HEK293 (cell line): ENCODE measurements around the gene AFAP1L2.

Source experiments
- CTCF ChIA-PET: fragments of 350-600 bp; formaldehyde crosslinking; extraction: SDS; loops from one replicate; lab custom pipeline; 2021; ENCODE audit warnings: antibody characterized with exemption; lab: Yijun Ruan, JAX
- POLR2A ChIA-PET: fragments of 300-600 bp; formaldehyde crosslinking; extraction: SDS; loops from one replicate; lab custom pipeline; 2020; ENCODE audit warnings: antibody characterized with exemption, inconsistent platforms; lab: Yijun Ruan, JAX
- H3K27ac ChIP-seq: fragments of 200-500 bp; sonication (Bioruptor generic); 2 replicates; pipeline ENCODE4 v1.5.1; 2014; ENCODE audit warnings: low read depth, low read length, control low read depth, inconsistent platforms; ENCODE audit errors: extremely low read depth
- H3K36me3 ChIP-seq, 2 experiments: fragments of 200-500 bp in 1 of 2; sonication (Bioruptor generic) in 1 of 2; 1 replicate in 1 of 2; 2 replicates in 1 of 2; pipeline ENCODE4 v1.5.1; 2014 to 2017; ENCODE audit warnings: inconsistent platforms in 2 of 2, low read length in 2 of 2; ENCODE audit not compliant: control insufficient read depth in 2 of 2, insufficient read depth in 1 of 2
- H3K4me1 ChIP-seq: fragments of 200-500 bp; sonication (Bioruptor generic); 2 replicates; pipeline ENCODE4 v1.5.1; 2014; ENCODE audit warnings: mild to moderate bottlenecking, low read length, inconsistent platforms; ENCODE audit not compliant: control insufficient read depth, insufficient read depth
- H3K4me3 ChIP-seq: 2 replicates; pipeline ENCODE4 v1.5.1; 2011; ENCODE audit warnings: low read depth, mild to moderate bottlenecking, control low read depth, low read length, moderate library complexity
- H3K9me3 ChIP-seq: fragments of 200-500 bp; sonication (Bioruptor generic); 2 replicates; pipeline ENCODE4 v1.5.1; 2014; ENCODE audit warnings: low read depth, low read length, inconsistent platforms; ENCODE audit not compliant: control insufficient read depth, insufficient read depth
- BCL11A ChIP-seq: fragments of 450-650 bp; formaldehyde crosslinking; IDR thresholded peaks from 2 replicates; pipeline ENCODE4 v1.5.1; 2016; ENCODE audit warnings: low read depth, missing biosample characterization, missing genetic modification characterization
- GFI1B ChIP-seq: fragments of 450-650 bp; formaldehyde crosslinking; IDR thresholded peaks from 2 replicates; pipeline ENCODE4 v1.5.1; 2016; ENCODE audit warnings: missing biosample characterization, missing genetic modification characterization
- KLF10 ChIP-seq: fragments of 450-650 bp; IDR thresholded peaks from 2 replicates; pipeline ENCODE4 v1.5.1; 2018; ENCODE audit warnings: missing biosample characterization, mild to moderate bottlenecking, missing genetic modification characterization
- MEIS1 ChIP-seq: sonication (generic); formaldehyde crosslinking; IDR thresholded peaks from 2 replicates; pipeline ENCODE4 v1.8.1; 2022; ENCODE audit warnings: missing genetic modification reagents, mild to moderate bottlenecking, borderline replicate concordance
- MYNN ChIP-seq: fragments of 450-650 bp; formaldehyde crosslinking; IDR thresholded peaks from 2 replicates; pipeline ENCODE4 v1.5.1; 2016; ENCODE audit warnings: missing biosample characterization, missing genetic modification characterization, borderline replicate concordance
- OVOL3 ChIP-seq: fragments of 450-650 bp; formaldehyde crosslinking; IDR thresholded peaks from 2 replicates; pipeline ENCODE4 v1.5.1; 2016; ENCODE audit warnings: missing biosample characterization, missing genetic modification characterization
- RBAK ChIP-seq: fragments of 450-650 bp; formaldehyde crosslinking; IDR thresholded peaks from 2 replicates; pipeline ENCODE4 v1.5.1; 2016; ENCODE audit warnings: missing biosample characterization, missing genetic modification characterization
- TRIM28 ChIP-seq: IDR thresholded peaks from 2 replicates; pipeline ENCODE4 v1.6.1; 2011; ENCODE audit warnings: low read length, control low read depth, borderline replicate concordance
- ZEB2 ChIP-seq: fragments of 450-650 bp; formaldehyde crosslinking; IDR thresholded peaks from 2 replicates; pipeline ENCODE4 v1.5.1; 2016; ENCODE audit warnings: missing biosample characterization, missing genetic modification characterization
- ZNF10 ChIP-seq: fragments of 450-650 bp; formaldehyde crosslinking; IDR thresholded peaks from 2 replicates; pipeline ENCODE4 v1.5.1; 2017; ENCODE audit warnings: missing biosample characterization, missing genetic modification characterization
- ZNF132 ChIP-seq: fragments of 450-650 bp; formaldehyde crosslinking; IDR thresholded peaks from 2 replicates; pipeline ENCODE4 v1.5.1; 2017; ENCODE audit warnings: missing biosample characterization, missing genetic modification characterization, borderline replicate concordance
- ZNF146 ChIP-seq: fragments of 450-650 bp; formaldehyde crosslinking; IDR thresholded peaks from 2 replicates; pipeline ENCODE4 v1.5.1; 2016; ENCODE audit warnings: missing biosample characterization, missing genetic modification characterization
- ZNF175 ChIP-seq: fragments of 450-650 bp; formaldehyde crosslinking; IDR thresholded peaks from 2 replicates; pipeline ENCODE4 v1.5.1; 2016; ENCODE audit warnings: missing biosample characterization, missing genetic modification characterization
- ZNF214 ChIP-seq: fragments of 450-650 bp; formaldehyde crosslinking; IDR thresholded peaks from 2 replicates; pipeline ENCODE4 v1.5.1; 2017; ENCODE audit warnings: missing biosample characterization, mild to moderate bottlenecking, missing genetic modification characterization, borderline replicate concordance
- ZNF37A ChIP-seq: fragments of 450-650 bp; IDR thresholded peaks from 2 replicates; pipeline ENCODE4 v1.5.1; 2018; ENCODE audit warnings: missing biosample characterization, missing genetic modification characterization
- ZNF394 ChIP-seq: fragments of 450-650 bp; formaldehyde crosslinking; IDR thresholded peaks from 2 replicates; pipeline ENCODE4 v1.5.1; 2016; ENCODE audit warnings: missing biosample characterization, missing genetic modification characterization, mild to moderate bottlenecking, moderate library complexity, borderline replicate concordance
- ZNF426 ChIP-seq: fragments of 450-650 bp; formaldehyde crosslinking; IDR thresholded peaks from 2 replicates; pipeline ENCODE4 v1.5.1; 2017; ENCODE audit warnings: missing biosample characterization, missing genetic modification characterization, mild to moderate bottlenecking, inconsistent platforms, moderate library complexity
- ZNF473 ChIP-seq: fragments of 450-650 bp; formaldehyde crosslinking; IDR thresholded peaks from 2 replicates; pipeline ENCODE4 v1.5.1; 2017; ENCODE audit warnings: missing biosample characterization, missing genetic modification characterization
- ZNF510 ChIP-seq: fragments of 450-650 bp; formaldehyde crosslinking; IDR thresholded peaks from 2 replicates; pipeline ENCODE4 v1.5.1; 2018; ENCODE audit warnings: mild to moderate bottlenecking, missing genetic modification characterization, missing biosample characterization; ENCODE audit not compliant: insufficient replicate concordance
- ZNF561 ChIP-seq: fragments of 450-650 bp; IDR thresholded peaks from 2 replicates; pipeline ENCODE4 v1.5.1; 2018; ENCODE audit warnings: missing biosample characterization, missing genetic modification characterization, borderline replicate concordance
- ZNF596 ChIP-seq: fragments of 450-650 bp; IDR thresholded peaks from 2 replicates; pipeline ENCODE4 v1.5.0; 2018; ENCODE audit warnings: missing biosample characterization, mild to moderate bottlenecking, missing genetic modification characterization, moderate library complexity
- ZNF658 ChIP-seq: fragments of 450-650 bp; formaldehyde crosslinking; IDR thresholded peaks from 2 replicates; pipeline ENCODE4; 2016; ENCODE audit warnings: missing biosample characterization, missing genetic modification characterization
- TF ChIP-seq, protein P1 (sequence below): fragments of 450-650 bp; formaldehyde crosslinking; IDR thresholded peaks from 2 replicates; pipeline ENCODE4 v1.5.1; 2017; ENCODE audit warnings: missing biosample characterization, missing genetic modification characterization
- TF ChIP-seq, protein P2 (sequence below): fragments of 450-650 bp; formaldehyde crosslinking; IDR thresholded peaks from 2 replicates; pipeline ENCODE4 v1.5.1; 2016; ENCODE audit warnings: missing biosample characterization, missing genetic modification characterization
- TF ChIP-seq, protein P3 (sequence below): fragments of 450-650 bp; formaldehyde crosslinking; IDR thresholded peaks from 2 replicates; pipeline ENCODE4 v1.5.1; 2016; ENCODE audit warnings: missing biosample characterization, missing genetic modification characterization
- TF ChIP-seq, protein P4 (sequence below): IDR thresholded peaks from 2 replicates; pipeline ENCODE4 v1.6.1; 2011; ENCODE audit warnings: mild to moderate bottlenecking, low read depth, low read length, borderline replicate concordance
- TF ChIP-seq, protein P5 (sequence below): fragments of 450-650 bp; formaldehyde crosslinking; IDR thresholded peaks from 2 replicates; pipeline ENCODE4 v1.5.0; 2017; ENCODE audit warnings: missing biosample characterization, missing genetic modification characterization, borderline replicate concordance

AFAP1L2 gene

DNA sequence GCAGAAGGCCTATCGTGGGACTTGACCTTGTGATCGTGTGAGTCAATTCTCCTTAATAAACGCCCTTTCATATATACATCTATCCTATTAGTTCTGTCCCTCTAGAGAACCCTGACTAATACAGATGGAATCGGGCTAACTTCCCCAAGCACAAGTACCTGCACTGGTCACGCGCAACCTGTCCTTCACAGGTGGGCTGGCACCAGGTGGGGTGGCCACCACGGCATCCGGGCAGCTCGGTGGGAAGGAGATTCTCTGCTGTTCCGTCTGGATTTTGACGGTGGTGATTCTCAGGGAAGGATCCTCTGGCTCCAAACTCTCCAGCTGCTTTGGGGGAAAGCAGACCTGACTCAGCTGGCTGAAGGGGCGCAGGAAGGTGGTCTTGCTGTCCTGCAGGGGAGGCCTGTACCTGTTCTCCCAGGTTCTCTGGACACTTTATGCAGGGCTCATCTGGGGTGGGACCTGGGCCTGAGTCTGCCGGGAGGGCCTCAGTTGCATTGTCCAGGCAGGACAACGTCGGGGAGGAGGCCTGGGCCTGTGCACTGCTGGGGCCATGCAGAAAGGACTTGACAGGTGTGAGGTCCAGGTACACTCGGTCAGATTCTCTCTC, 104.2 kb downstream of the AFAP1L2 start:
- CTCF ChIA-PET = interaction anchor here (0.6 kb wide), 1 partner anchor 140 kb away, joined by 3 read pairs; no protein-coding TSS in a partner anchor

DNA sequence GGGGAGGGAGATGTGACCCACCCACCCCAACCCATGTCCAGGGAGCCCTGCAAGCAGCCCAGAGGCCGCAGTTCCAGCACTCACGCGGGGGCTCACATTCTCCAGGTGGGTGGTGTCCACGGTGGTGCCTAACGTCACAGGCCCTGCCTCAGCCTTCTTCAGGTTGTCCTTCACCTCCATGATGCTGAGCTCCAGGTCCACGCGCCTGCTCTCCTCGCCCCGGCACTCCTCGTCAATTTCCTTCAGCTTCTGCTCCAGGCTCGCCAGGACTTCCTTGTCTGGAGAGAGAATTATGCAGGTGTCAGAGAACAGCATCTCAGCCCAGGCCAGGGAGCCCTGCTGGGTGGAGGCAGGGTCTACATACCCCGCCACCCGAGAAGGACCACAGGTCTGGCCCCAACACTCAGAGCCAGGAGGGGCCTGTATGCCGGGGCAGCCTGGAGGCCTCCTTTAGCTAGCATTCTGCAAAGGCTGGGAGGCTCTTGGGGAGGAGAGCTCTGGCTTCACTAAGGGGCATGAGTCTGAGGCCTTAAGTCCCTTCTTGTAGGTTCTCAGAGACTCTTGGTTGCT, 107.1 kb downstream of the AFAP1L2 start:
- H3K27ac ChIP-seq = no peak overlapping the region
- H3K9me3 ChIP-seq = no peaks in the 10 kb centered on the region; the same call in 1 of the 2 replicates
- H3K36me3 ChIP-seq = peaks cover 0 to 16% of the 10 kb centered on the region in 2 experiments; a peak in 1 of 3 replicates
- POLR2A ChIA-PET = no interaction called here
- CTCF ChIA-PET = interaction anchor here (0.6 to 1.7 kb wide), 3 partner anchors 30 to 174 kb away, joined by 3 to 7 read pairs (median 6); no protein-coding TSS in a partner anchor
- no peak overlapping the region for H3K4me3 ChIP-seq
- no peak for TF ChIP-seq ZNF146
- no peak for TF ChIP-seq TRIM28
- TF ChIP-seq, protein P1, sequence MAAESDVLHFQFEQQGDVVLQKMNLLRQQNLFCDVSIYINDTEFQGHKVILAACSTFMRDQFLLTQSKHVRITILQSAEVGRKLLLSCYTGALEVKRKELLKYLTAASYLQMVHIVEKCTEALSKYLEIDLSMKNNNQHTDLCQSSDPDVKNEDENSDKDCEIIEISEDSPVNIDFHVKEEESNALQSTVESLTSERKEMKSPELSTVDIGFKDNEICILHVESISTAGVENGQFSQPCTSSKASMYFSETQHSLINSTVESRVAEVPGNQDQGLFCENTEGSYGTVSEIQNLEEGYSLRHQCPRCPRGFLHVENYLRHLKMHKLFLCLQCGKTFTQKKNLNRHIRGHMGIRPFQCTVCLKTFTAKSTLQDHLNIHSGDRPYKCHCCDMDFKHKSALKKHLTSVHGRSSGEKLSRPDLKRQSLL (tag by site-specific recombination) = no peak
- no peak for TF ChIP-seq ZNF561 (tag by site-specific recombination)
- TF ChIP-seq ZNF394 (tag by site-specific recombination) = no peak
- TF ChIP-seq ZNF214 = no peak
- TF ChIP-seq ZNF175 (tag by site-specific recombination) = no peak
- no peak for TF ChIP-seq KLF10 (tag by site-specific recombination)
- TF ChIP-seq ZNF132 (tag by site-specific recombination) = no peak
- no peak for TF ChIP-seq MEIS1 (CRISPR knock-in tag)
- TF ChIP-seq OVOL3 (tag by site-specific recombination) = no peak
- no peak for TF ChIP-seq ZEB2
- TF ChIP-seq ZNF510 (tag by site-specific recombination) = no peak
- TF ChIP-seq RBAK (tag by site-specific recombination) = no peak
- TF ChIP-seq ZNF658 = no peak
- TF ChIP-seq, all 188 proteins: peak for 0
- no peaks in the 10 kb centered on the region for H3K4me1 ChIP-seq

More for the DNA sequence above, 104.2 kb downstream of the AFAP1L2 start:
- Histone ChIP-seq H3K36me3 (peaks cover 0 to 16% of the 10 kb centered on the region in 2 experiments; a peak in 1 of 3 replicates), H3K27ac (no peak overlapping the region), H3K4me3 (no peak overlapping the region), H3K9me3 (no peaks in the 10 kb centered on the region; the same call in 1 of the 2 replicates), H3K4me1 (no peaks in the 10 kb centered on the region)
- TF ChIP-seq ZNF426 (tag by site-specific recombination) (no peak), ZNF596 (no peak), ZNF510 (tag by site-specific recombination) (no peak), ZNF214 (no peak), ZNF473 (tag by site-specific recombination) (no peak), BCL11A (tag by site-specific recombination) (no peak), ZNF37A (tag by site-specific recombination) (no peak), MYNN (no peak), ZNF10 (tag by site-specific recombination) (no peak), GFI1B (tag by site-specific recombination) (no peak)
- TF ChIP-seq, protein P2, sequence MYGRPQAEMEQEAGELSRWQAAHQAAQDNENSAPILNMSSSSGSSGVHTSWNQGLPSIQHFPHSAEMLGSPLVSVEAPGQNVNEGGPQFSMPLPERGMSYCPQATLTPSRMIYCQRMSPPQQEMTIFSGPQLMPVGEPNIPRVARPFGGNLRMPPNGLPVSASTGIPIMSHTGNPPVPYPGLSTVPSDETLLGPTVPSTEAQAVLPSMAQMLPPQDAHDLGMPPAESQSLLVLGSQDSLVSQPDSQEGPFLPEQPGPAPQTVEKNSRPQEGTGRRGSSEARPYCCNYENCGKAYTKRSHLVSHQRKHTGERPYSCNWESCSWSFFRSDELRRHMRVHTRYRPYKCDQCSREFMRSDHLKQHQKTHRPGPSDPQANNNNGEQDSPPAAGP (tag by site-specific recombination) = no peak
- TF ChIP-seq, protein P3, sequence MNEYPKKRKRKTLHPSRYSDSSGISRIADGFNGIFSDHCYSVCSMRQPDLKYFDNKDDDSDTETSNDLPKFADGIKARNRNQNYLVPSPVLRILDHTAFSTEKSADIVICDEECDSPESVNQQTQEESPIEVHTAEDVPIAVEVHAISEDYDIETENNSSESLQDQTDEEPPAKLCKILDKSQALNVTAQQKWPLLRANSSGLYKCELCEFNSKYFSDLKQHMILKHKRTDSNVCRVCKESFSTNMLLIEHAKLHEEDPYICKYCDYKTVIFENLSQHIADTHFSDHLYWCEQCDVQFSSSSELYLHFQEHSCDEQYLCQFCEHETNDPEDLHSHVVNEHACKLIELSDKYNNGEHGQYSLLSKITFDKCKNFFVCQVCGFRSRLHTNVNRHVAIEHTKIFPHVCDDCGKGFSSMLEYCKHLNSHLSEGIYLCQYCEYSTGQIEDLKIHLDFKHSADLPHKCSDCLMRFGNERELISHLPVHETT (tag by site-specific recombination) = no peak
- TF ChIP-seq, protein P4, sequence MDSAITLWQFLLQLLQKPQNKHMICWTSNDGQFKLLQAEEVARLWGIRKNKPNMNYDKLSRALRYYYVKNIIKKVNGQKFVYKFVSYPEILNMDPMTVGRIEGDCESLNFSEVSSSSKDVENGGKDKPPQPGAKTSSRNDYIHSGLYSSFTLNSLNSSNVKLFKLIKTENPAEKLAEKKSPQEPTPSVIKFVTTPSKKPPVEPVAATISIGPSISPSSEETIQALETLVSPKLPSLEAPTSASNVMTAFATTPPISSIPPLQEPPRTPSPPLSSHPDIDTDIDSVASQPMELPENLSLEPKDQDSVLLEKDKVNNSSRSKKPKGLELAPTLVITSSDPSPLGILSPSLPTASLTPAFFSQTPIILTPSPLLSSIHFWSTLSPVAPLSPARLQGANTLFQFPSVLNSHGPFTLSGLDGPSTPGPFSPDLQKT = no peak
- TF ChIP-seq, protein P5, sequence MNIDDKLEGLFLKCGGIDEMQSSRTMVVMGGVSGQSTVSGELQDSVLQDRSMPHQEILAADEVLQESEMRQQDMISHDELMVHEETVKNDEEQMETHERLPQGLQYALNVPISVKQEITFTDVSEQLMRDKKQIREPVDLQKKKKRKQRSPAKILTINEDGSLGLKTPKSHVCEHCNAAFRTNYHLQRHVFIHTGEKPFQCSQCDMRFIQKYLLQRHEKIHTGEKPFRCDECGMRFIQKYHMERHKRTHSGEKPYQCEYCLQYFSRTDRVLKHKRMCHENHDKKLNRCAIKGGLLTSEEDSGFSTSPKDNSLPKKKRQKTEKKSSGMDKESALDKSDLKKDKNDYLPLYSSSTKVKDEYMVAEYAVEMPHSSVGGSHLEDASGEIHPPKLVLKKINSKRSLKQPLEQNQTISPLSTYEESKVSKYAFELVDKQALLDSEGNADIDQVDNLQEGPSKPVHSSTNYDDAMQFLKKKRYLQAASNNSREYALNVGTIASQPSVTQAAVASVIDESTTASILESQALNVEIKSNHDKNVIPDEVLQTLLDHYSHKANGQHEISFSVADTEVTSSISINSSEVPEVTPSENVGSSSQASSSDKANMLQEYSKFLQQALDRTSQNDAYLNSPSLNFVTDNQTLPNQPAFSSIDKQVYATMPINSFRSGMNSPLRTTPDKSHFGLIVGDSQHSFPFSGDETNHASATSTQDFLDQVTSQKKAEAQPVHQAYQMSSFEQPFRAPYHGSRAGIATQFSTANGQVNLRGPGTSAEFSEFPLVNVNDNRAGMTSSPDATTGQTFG (tag by site-specific recombination) = no peak
- POLR2A ChIA-PET = no interaction called here
